AG08396 (cell line): Measurements from ENCODE around the gene SLC12A1.

Experiments used
- DNase-seq: peaks from one replicate; pipeline ENCODE4 v3.0.0; 2012; ENCODE audit warnings: low spot score, mixed read lengths

SLC12A1 gene

DNA sequence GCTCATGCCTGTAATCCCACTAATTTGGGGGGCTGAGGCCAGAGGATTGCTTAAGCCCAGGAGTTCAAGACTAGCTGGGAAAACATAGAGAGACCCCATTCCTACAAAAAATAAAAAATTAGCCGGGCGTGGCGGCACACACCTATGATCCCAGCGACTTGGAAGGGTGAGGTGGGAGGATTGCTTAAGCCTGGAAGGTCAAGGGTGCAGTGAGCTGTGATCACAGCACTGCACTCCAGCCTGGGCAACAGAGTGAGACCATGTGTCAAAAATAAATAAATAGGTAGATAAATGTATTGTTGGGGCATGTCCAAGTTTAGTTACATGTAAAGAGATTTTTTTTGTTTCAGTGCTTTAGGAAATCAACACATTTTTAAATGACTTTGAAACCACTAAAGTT lies 36.4 kb downstream of the SLC12A1 start:
- DNase-seq: no peak

DNA sequence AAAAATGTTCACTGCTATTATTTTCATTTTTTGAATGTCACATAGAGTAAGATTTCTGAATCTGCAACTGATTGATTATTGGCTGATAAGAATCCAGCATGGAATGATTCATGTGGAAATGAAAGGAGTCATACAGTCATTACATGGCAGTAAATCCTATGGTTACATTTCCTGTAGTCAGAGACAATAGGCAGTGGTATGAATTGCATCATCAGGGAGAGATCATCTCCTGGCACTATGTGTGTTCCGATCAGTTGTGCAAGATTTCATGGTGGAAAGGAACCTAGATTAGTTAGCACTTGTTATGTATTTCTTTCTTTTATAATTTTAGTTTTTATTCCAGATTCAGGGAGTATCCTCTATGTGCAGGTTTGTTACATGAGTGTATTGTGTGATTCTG lies 38.8 kb downstream of the SLC12A1 start:
- DNase-seq: no peak

DNA sequence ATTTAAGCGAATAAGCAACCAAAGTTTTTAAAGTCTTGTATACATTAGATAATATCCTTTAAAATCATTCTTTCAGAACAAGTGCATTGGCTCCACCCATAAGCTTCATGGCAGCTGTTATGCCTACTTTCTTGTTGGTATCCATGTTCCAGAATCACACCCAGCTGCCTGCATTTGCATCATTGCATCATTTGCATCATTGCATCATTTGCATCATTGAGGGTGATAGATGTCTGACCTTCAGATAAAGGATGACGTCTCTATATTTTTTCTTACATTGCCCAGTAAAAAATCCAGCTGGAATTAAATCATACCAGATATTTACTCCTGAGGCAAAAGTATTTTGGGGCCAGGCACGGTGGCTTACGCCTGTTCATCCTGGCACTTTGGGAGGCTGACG lies 42.3 kb downstream of the SLC12A1 start:
- DNase-seq: no peak

DNA sequence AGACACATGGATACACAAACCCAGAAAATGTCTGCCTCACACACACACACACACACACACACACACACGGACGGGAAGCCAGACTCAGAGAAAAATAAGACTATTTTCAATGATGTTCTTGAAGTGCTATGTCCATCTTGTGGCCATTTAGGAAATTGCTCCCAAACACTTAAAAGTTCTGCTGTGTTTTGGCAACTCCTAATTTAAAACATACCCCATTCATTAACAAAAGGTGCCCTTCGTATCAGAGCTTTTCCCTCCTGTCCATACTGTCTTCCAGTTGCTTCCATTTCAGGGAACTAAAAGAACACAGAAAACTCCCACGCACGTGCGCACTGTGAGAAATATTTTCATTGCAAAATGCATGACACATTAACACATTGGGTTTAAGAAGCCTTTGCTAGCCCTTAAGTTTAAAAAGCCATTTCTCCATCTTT lies 44.6 kb downstream of the SLC12A1 start:
- peak; percentile 58 for DNase-seq

DNA sequence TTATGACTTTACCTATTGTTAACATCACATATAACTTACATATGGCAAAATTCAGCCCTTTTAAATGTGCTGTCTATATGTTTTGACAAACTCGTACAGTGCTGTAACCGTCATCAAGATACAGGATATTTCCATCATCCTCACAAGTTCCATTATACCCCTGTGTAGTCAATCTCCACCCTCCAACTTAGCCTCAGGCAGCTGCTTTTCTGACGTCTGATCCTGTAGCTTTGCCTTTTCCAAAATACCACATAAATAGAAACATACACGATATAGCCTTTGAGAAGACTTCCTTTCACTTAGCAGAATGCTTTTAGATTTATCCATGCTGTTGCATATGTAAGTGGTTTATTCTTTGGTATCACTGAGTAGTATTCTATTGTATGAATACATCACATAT lies 47.1 kb downstream of the SLC12A1 start:
- no peak for DNase-seq

- no peak for DNase-seq
These were observed 59.0 kb downstream of the SLC12A1 start for GRCh38 chr15:48265135-48265534.

DNA sequence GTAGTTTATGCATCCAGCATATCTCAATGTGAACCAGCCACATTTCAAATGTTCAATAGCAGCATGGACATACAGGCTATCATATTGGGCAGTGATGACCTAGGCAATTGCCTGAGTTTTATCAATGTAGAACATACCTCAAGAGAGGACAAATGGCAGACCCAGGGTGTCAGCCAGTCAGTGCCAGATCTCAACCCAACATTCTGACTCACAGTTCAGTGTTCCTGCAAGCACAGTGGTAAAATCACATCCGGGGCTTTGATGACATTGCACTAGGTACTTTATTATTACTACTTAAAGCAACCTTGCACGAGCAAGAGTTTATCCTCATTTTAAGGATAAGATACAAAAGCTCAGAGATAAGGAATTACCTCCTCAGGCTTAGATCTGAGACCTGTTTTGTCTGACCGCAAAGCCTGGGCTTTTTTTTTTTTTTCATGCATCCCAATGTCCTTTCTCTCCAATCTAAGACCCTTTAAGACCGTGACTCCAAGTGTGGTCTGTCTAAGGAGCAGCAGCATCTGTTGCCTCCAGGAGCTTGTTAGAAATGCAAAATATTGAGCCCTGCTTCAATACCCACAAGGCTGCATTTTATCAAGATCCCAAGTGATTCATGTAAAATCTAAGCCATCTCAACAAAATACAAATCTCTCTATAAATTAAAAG lies 60.1 kb downstream of the SLC12A1 start:
- no peak for DNase-seq

DNA sequence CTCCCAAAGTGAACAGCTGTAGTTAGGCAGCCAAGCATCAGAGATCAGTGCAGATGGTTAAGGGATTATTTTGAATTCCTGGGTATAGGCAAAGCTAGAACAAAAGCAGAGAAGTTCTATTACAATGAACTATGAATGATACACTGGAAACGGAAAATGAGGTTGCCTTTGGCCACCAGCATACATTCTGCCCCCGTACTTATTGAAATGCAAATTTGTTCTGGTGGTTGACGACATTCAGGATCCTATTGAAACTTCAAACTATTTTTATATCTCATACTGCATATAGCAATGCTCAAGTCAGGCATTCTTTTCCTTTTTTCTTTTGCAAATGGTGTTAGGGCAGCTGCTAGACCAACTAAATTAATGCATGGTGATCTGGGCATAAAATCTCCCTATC lies 61.7 kb downstream of the SLC12A1 start:
- DNase-seq: no peak

- no peak for DNase-seq
These were observed 66.9 kb downstream of the SLC12A1 start for GRCh38 chr15:48273049-48273448.

GRCh38 chr15:48278666-48279065 lies 72.6 kb downstream of the SLC12A1 start:
- no peak for DNase-seq

DNA sequence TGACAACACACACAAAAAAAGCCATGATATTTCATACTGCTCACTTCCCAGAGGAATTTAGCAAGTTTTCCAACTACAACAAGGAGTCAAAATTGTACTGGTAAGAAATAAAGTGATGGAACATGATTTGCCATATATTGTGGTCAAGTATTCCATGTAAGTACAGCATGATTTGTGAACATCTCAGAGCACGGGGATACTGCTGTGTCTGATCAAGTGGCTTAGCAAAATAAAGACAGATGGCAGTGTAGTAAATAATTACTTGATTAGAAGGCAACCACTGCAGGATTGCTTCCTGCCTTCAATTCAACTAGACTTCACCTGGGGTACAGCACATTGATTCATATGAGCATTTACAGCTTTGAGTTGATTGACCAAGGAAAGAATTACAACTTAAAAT lies 73.5 kb downstream of the SLC12A1 start:
- DNase-seq: no peak

DNA sequence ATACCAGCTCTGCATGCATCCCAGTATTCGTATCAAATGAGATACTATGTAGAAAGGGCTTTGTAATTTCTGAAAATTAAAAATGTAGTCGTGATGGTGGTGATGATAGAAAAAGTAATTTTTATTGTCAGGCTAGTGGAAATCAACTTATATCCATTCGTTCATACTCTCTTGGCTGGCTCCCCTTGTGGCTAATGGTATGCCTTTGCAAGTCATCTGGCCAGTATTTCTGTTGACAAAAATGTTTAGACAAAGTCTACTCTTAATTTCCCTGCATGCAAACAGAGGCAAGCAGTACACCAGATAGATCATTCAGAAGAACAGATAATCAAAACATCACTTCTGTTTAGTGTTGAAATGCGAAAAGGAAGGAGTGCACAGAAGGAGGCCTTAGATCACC lies 75.6 kb downstream of the SLC12A1 start:
- DNase-seq: peak; percentile 8

DNA sequence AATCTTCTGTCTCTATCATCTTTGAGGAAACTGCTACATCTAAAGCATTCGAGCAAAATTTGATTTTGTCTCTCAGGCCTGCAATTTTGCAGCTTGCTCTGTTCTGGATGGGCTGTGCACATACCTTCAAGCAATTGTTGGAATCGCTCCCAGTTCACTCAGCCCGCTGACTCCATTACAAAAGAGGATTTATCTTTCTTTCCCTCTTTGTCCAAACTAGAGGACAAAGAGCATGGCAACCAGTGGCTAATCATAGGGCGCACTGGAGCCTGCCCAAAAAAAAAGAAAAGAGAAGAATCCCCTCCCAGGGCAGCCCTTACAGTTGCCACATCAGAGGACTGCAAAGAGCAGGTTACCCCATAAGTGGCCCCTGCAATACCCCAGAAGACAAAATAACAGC lies 76.1 kb downstream of the SLC12A1 start:
- no peak for DNase-seq

DNA sequence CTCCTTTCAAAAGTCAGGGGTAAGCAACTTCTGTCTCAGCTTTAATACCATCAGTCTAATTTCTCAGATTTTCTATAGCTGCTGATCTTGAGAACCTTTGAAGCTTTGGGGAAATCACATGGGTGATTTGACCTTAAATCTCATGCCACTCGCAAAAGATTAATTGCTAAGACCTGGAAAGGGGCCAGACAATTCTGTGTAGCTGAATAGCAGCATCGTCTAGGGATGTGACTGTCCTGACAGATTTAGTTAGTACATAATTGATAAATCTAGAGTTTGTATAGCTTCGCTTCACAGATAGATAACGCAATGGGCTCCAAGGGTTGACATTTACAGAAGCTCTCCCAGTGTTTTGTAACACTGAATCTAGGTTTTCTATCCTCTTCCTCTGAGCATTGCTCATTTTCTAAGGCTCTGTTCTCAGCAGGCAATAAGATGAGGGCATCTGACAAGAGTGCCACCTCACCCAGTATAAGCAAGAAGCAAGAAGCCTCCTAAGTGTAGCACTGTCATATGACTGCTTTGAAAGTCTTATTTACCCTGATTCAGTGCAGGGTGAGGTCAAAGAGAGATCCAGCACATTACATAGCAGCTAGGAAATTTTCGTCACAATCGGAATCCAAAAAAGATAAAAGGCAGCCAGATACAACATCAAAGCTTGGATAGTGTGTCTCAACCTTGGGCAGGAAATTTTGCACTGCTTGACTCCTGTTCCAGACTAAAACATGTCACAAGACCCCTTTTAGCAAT lies 77.5 kb downstream of the SLC12A1 start:
- DNase-seq: peak; percentile 5

- DNase-seq: peak; percentile 73
These were observed 79.5 kb downstream of the SLC12A1 start for GRCh38 chr15:48285329-48286214.

DNA sequence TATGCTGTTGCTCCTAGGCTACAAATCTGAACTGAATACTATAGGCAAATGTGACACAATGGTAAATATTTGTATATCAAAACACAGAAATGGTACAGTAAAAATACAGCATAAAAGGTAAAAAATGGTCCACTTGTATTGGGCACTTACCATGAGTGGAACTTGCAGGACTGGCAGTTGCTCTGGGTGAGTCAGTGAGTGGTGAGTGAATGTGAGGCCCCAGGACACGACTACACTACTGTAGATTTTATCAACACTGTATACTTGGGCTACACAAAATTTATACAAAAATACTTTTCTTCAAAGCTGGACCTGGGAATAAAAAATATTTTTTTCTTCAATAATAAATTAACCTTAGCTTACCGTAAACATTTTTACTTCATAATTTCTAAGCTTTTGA lies 83.5 kb downstream of the SLC12A1 start:
- DNase-seq: no peak

DNA sequence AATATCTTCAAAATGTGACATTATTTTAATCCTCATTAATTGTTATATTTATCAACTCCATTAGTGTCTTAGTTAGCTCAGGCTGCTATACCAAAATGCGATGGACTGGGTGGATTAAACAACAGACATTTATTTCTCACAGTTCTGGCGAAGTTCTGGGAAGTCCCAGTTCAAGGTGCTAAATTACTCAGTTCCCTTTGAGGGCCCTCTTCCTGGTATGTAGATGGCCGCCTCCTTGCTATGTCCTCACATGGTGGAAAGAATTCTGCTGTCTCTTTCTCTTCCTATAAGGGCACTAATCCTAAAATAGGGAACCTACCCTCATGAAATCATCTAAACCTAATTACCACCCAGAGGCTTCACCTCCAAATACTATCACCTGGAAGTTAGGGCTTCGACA lies 86.4 kb downstream of the SLC12A1 start:
- no peak for DNase-seq

GRCh38 chr15:48297668-48298067 lies 91.6 kb downstream of the SLC12A1 start:
- no peak for DNase-seq

- no peak for DNase-seq
These were observed 92.8 kb downstream of the SLC12A1 start for GRCh38 chr15:48298914-48299313.

DNA sequence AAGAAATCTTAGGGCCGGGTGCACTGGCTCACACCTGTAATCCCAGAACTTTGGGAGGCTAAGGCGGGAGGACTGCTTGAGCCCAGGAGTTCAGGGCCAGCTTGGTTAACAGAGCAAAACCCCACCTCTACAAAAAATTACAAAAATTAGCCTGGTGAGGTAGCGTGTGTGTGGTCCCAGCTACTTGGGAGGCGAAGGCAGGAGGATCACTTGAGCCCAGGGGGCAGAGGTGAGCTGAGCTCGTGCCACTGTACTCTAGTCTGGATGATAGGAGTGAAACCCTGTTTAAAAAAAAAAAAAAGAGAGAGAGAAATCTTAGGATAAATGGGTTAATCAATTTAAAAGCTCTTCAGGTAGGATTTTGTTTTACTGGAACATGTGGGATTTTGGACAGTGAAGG lies 93.9 kb downstream of the SLC12A1 start:
- DNase-seq: no peak

DNA sequence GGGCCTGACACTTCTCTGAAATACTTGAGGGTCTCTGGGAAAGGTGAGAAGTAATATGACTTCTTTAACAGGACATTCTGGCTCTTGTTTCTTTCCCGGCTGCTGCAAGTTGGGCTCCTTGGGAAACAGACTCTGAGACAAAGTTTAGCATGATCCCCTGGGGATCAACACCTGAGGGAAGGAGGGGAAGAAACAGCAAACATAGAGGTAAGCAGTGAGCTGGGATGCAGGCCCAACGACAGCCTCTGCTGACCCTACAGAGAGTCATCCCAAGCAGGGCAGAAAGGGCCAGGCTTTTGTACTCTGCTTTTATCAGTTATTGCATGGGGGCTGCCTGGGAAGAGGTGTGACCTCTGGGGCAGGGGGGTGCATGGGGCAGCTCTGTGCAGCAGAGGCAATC lies 98.3 kb downstream of the SLC12A1 start:
- no peak for DNase-seq

- no peak for DNase-seq
These were observed 100.5 kb downstream of the SLC12A1 start for GRCh38 chr15:48306639-48307038.

DNA sequence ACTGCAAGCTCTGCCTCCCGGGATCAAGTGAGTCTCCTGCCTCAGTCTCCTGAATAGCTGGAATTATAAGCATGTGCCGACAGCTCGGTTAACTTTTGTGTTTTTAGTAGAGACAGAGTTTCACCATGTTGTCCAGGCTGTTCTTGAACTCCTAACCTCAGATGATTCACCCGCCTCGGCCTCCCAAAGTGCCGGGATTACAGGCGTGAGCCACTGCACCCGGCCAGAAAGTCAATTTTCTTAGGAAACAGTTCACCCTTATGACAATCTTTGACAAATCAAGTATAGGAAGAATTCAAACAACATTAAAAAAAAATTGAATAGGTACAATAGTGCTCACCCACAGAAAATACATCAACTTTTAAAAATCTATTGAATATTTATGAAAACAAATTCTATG lies 101.5 kb downstream of the SLC12A1 start:
- DNase-seq: no peak
